Activated T-cell treated with anti-CD3 and anti-CD28 coated beads for 1 hour (primary cell): ENCODE results near the gene TCL1B.

Source experiments
- DNase-seq: peaks from one replicate; pipeline ENCODE4 v3.0.0-alpha.2; 2020; ENCODE audit warnings: low read depth

The TCL1B gene

GRCh38 chr14:95667249-95667693 is 19.0 kb upstream of the TCL1B start:
- no peak for DNase-seq

- no peak for DNase-seq
Measured at GRCh38 chr14:95668235-95668772, 17.9 kb upstream of the TCL1B start.

- no peak for DNase-seq
Measured at GRCh38 chr14:95674613-95675012, 11.6 kb upstream of the TCL1B start.

- DNase-seq = no peak
Measured at GRCh38 chr14:95675486-95675885, 10.7 kb upstream of the TCL1B start.

GRCh38 chr14:95677179-95677835 is 8.9 kb upstream of the TCL1B start:
- no peak for DNase-seq

- no peak for DNase-seq
Measured at GRCh38 chr14:95679148-95679815, 6.9 kb upstream of the TCL1B start.

GRCh38 chr14:95679998-95680735 is 6.1 kb upstream of the TCL1B start:
- no peak for DNase-seq

- no peak for DNase-seq
Measured at GRCh38 chr14:95681153-95681552, 5.1 kb upstream of the TCL1B start.

GRCh38 chr14:95683793-95684192 is 2.4 kb upstream of the TCL1B start:
- peak; percentile 6 for DNase-seq

DNA sequence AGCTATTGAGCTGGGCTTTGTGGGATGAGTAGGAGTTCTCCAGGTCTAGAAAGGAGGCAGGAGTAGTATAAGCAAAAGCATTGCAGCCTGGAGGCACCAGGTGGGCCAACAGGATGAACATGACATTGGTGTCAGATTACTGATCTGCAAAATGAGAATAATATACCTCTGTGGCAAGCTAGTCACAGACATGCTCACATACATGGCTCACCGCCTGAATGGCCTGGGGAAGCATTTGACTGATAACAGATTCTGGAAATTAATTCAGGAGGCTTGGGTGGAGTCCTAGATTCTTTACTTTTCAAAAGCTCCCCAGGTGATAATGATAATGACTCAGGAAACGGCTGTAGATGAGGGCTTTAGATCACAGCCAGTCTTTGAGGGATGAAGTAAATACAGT is 709 bp downstream of the TCL1B start:
- DNase-seq = no peak

GRCh38 chr14:95689441-95689840 is 3.2 kb downstream of the TCL1B start:
- DNase-seq = no peak

DNA sequence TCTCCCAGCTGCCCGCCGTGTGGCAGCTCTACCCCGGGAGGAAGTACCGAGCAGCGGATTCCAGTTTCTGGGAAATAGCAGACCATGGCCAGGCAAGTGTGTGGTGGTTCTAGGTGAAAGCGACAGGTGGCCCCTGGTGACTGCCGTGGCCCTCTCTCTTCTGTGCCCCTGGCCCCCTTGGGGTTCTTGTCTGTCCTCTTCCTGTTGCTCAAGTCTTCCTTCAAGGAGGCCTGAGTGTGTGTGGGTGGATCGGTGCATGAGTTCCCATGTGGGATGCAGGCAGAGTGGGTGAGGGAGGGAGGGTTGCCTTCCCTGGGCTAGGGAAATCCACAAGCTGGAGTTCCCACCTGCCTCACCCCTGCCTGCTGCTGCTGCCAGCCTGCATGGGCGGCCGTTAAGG is 4.6 kb downstream of the TCL1B start:
- no peak for DNase-seq

DNA sequence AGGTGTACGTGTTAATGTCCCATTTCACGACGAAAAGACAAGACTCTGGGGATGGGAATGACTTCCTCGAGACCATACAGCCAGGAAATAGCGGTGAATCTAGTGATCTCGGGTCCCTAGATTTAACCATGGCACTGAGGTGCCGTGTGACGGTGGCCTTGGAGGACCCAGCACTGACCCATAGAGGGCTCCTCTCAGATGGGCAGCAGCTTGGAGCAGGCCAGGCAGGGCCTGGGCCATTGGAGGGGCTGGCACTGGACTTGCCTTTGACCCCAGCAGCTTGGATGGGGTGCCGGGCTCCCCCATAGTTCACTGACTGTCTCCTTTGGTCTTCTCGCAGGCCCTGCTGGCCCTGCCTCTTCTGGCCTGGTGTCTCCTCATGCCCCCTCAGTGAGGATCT is 5.4 kb downstream of the TCL1B start:
- no peak for DNase-seq

DNA sequence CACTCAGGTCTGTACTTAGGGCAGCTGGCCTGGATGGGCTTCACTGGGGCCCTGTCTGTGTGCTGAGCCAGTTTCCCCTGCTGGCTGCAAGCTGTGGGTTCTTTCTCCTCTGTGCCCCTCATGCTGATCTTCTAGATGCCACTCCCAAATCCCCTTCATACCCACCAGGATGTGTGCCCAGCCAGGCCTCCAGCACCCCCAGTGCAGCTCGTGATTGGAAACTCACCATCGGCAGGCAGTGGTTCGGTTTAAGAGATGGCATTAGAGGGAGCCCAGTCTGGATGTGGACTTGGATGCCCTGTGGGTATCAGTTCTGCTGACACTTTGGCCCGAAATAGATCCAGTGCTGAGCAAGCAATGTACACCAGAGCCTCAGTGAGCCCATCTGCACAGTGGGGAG is 5.9 kb downstream of the TCL1B start:
- DNase-seq = no peak

DNA sequence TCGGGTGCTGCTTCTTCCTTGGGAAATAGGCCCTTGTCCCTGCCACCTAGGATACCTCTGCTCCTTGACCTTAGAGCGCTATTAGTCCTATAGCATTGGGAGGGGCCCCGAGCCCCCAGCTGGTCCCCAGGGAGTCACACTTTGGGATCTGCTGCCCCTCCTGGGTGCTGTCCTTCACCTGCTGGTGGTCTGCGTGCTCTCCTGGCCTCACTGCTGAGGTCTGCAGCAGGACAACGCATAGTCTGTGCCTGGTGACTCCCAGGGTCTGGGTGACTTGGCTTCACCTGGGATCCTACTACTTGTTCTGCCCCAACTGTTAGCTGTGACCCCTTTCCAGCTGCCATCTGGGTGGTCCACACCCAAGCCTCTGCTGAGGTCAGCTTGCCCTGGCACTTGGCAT is 8.8 kb downstream of the TCL1B start:
- no peak for DNase-seq

- DNase-seq = no peak
Measured at GRCh38 chr14:95695913-95696312, 9.7 kb downstream of the TCL1B start.

DNA sequence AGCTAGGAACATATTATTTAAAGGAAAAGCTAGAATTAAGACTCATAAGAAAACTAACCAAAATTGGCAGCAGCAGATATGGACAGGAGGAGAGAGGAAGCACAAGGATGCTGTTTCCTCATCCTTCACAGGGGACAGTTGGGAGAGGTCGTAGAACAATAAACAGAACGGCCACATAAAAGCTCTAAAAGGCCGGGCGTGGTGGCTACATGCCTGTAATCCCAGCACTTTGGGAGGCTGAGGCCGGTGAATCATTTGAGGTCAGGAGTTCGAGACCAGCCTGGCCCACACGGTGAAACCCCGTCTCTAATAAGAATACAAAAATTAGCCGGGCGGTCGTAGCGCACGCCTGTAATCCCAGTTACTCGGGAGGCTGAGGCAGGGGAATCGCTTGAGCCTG is 10.5 kb downstream of the TCL1B start:
- DNase-seq = no peak

DNA sequence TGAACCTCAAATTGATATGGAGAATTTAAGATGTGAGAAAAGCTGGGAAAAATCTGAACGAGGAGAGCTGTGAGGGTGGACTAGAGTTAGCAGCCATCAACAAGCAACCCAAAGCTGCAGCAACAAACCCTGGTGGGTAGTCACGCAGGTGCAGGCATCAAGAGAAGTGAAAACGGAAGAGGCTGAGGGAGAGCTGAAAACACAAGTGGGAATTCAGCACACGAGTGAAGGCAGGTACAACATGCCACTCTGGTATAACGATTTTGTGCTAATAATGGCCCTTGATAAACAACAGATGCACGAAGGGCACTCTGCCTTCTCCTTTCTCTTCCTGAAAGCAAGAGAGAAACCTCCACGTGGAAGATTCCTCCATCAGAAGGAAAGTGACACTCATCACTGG is 11.5 kb downstream of the TCL1B start:
- no peak for DNase-seq

GRCh38 chr14:95698287-95698686 is 12.1 kb downstream of the TCL1B start:
- no peak for DNase-seq

GRCh38 chr14:95699412-95699811 is 13.2 kb downstream of the TCL1B start:
- DNase-seq = no peak

DNA sequence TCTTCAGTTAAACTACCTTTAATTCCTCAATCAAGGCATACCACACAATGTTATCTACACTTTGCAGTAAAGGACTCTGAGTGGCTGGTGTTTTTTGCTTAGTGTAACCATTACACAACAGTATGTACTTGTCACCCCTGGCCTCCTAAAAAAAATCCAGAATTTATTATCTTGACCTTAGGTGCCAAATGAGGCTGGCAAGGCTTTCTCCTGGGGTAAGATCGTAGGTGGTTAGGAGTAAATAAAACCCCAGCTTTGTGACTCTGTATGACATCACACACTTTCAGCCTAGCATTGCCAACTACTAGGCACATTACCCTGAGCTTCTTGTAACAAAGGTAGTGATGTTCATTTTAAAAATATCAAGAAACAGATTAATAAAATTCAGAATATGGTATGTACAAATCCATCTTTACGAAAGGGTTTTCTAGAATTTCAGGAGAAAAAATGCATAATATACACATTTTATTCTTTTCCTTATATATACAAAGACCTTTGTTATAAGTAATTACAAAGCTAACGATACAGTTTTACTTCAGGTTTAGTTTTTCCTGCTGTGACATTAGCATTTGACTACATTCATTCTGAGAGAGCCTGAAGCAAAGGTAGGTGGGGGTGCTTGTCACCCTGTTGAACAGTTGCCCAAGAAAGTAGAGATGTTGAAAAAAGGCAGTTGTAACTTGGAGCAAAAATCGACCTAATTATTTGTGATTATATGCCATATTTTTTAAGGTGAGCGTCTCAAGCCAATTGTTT is 14.2 kb downstream of the TCL1B start:
- no peak for DNase-seq

- no peak for DNase-seq
Measured at GRCh38 chr14:95701846-95702221, 15.6 kb downstream of the TCL1B start.
